PFSK-1 (cell line): ENCODE data around the gene RAB4A.

ENCODE experiments used
- FOXP2 ChIP-seq: optimal IDR thresholded peaks from 2 replicates; pipeline ENCODE3; 2011; ENCODE audit warnings: borderline replicate concordance, control low read depth, inconsistent platforms; ENCODE audit not compliant: insufficient read depth; ENCODE audit errors: extremely low read length, extremely low read depth
- POLR2AphosphoS5 ChIP-seq: IDR thresholded peaks from 2 replicates; pipeline ENCODE4 v1.6.1; 2012; ENCODE audit warnings: low read depth, mild to moderate bottlenecking, control low read depth, low read length, moderate library complexity
- REST ChIP-seq, 2 experiments: IDR thresholded peaks; 2 replicates each; pipeline versions ENCODE4 v1.6.1 to v1.8.0; 2011 to 2012; ENCODE audit warnings: low read depth in 2 of 2, low read length in 2 of 2, control low read depth in 1 of 2, inconsistent platforms in 1 of 2, mild to moderate bottlenecking in 1 of 2, moderate library complexity in 1 of 2; ENCODE audit not compliant: insufficient read depth in 1 of 2
- SIN3A ChIP-seq: IDR thresholded peaks from 2 replicates; pipeline ENCODE4 v1.6.1; 2012; ENCODE audit warnings: mild to moderate bottlenecking, low read length, moderate library complexity, borderline replicate concordance; ENCODE audit not compliant: insufficient read depth
- TAF1 ChIP-seq: IDR thresholded peaks from 2 replicates; pipeline ENCODE4 v1.6.1; 2012; ENCODE audit warnings: low read length, control low read depth, borderline replicate concordance; ENCODE audit not compliant: insufficient read depth

The RAB4A gene

GRCh38 chr1:229254910-229255541, 15.9 kb upstream of the RAB4A start:
- no peak for TF ChIP-seq POLR2AphosphoS5

GRCh38 chr1:229258031-229258756, 12.7 kb upstream of the RAB4A start:
- TF ChIP-seq FOXP2 (no peak), SIN3A (no peak), POLR2AphosphoS5 (no peak), REST (IDR thresholded peaks at IDR 0.05; ENCODE audit: insufficient read depth in 1 of 2, low read depth in 2 of 2, low read length in 2 of 2) (no peak), TAF1 (no peak)

GRCh38 chr1:229258757-229259060, 12.2 kb upstream of the RAB4A start:
- TF ChIP-seq REST (IDR thresholded peaks at IDR 0.05; ENCODE audit: insufficient read depth in 1 of 2, low read depth in 2 of 2, low read length in 2 of 2) (no peak), TAF1 (no peak), FOXP2 (no peak), SIN3A (no peak), POLR2AphosphoS5 (no peak)

GRCh38 chr1:229260297-229260696, 10.6 kb upstream of the RAB4A start:
- no peak for TF ChIP-seq SIN3A
- TF ChIP-seq FOXP2 = no peak
- no peak for TF ChIP-seq TAF1
- no peak for TF ChIP-seq REST (IDR thresholded peaks at IDR 0.05; ENCODE audit: insufficient read depth in 1 of 2, low read depth in 2 of 2, low read length in 2 of 2)
- TF ChIP-seq POLR2AphosphoS5 = no peak

- no peak for TF ChIP-seq FOXP2
- no peak for TF ChIP-seq REST (IDR thresholded peaks at IDR 0.05; ENCODE audit: insufficient read depth in 1 of 2, low read depth in 2 of 2, low read length in 2 of 2)
- TF ChIP-seq POLR2AphosphoS5 = no peak
- no peak for TF ChIP-seq SIN3A
- TF ChIP-seq TAF1 = no peak
Observed at GRCh38 chr1:229262239-229262638, 8.7 kb upstream of the RAB4A start.
